WI38 (cell line): ENCODE data around the gene ZNF22.
"Not testable (repeated sequence)": the region's sequence is repeated elsewhere in the genome, so short reads cannot be mapped to it uniquely, and the experiment has no call there.

Experiments
- H3K4me3 ChIP-seq: 2 replicates; pipeline ENCODE4 v1.5.1; 2011; ENCODE audit warnings: low read depth, mild to moderate bottlenecking, control low read depth, low read length
- CTCF ChIP-seq: IDR thresholded peaks from 2 replicates; pipeline ENCODE4 v1.5.1; 2012; ENCODE audit warnings: low read depth, mild to moderate bottlenecking, control low read depth, low read length

ZNF22 gene

GRCh38 chr10:45008524-45009161 lies 7.9 kb downstream of the ZNF22 start:
- peak; percentile 48; the same call in 1 of the 2 replicates for TF ChIP-seq CTCF
- no peak overlapping the region for H3K4me3 ChIP-seq

GRCh38 chr10:45014557-45014956 lies 13.8 kb downstream of the ZNF22 start:
- H3K4me3 ChIP-seq: not testable (repeated sequence)

- TF ChIP-seq CTCF: no peak
- no peak overlapping the region for H3K4me3 ChIP-seq
Observed at GRCh38 chr10:45015590-45015989, 14.9 kb downstream of the ZNF22 start.

- no peak overlapping the region for H3K4me3 ChIP-seq
- no peak for TF ChIP-seq CTCF
Observed at GRCh38 chr10:45023426-45023825, 22.7 kb downstream of the ZNF22 start.

GRCh38 chr10:45034301-45034700 lies 33.6 kb downstream of the ZNF22 start:
- TF ChIP-seq CTCF: no peak
- no peak overlapping the region for H3K4me3 ChIP-seq

- TF ChIP-seq CTCF: no peak
- H3K4me3 ChIP-seq: no peak overlapping the region
Observed at GRCh38 chr10:45035673-45036072, 35.0 kb downstream of the ZNF22 start.

GRCh38 chr10:45040921-45041542 lies 40.3 kb downstream of the ZNF22 start:
- TF ChIP-seq CTCF: no peak
- no peak overlapping the region for H3K4me3 ChIP-seq

GRCh38 chr10:45044290-45044689 lies 43.6 kb downstream of the ZNF22 start:
- TF ChIP-seq CTCF: no peak
- H3K4me3 ChIP-seq: no peak overlapping the region
